ENCODE data around the gene ZIK1. TPM values are rescaled to one million over a fixed set of nuclear protein-coding genes. Genes with fewer than 3 reads are reported as not detected.
A peak's percentile ranks its signal among the peaks of the same experiment; 100 is the strongest.

The ZIK1 gene
- polyA plus RNA-seq (3.5 to 4.5 TPM (median 3.9 TPM) in 3 replicates), polyA minus RNA-seq (5.1 to 5.2 TPM (median 5.1 TPM) in 3 replicates)
- 0.41 TPM for polyA plus RNA-seq (2011; ENCODE audit: low read depth)
- 2.0 and 3.0 TPM in 2 replicates for polyA plus RNA-seq (2011; cell fraction: cytosol; rRNA removed)
- 3.3 and 4.8 TPM in 2 replicates for polyA plus RNA-seq (2011; cell fraction: nucleus; rRNA removed)
- 1.9 and 4.3 TPM in 2 replicates for polyA plus RNA-seq (2012; ENCODE audit: low replicate concordance)
- 4.2 TPM for polyA minus RNA-seq (2011; cell fraction: cytosol; rRNA and poly(A)+ RNA removed)
- 8.4 and 8.7 TPM in 2 replicates for polyA minus RNA-seq (2011; cell fraction: nucleus; rRNA and poly(A)+ RNA removed)

DNA sequence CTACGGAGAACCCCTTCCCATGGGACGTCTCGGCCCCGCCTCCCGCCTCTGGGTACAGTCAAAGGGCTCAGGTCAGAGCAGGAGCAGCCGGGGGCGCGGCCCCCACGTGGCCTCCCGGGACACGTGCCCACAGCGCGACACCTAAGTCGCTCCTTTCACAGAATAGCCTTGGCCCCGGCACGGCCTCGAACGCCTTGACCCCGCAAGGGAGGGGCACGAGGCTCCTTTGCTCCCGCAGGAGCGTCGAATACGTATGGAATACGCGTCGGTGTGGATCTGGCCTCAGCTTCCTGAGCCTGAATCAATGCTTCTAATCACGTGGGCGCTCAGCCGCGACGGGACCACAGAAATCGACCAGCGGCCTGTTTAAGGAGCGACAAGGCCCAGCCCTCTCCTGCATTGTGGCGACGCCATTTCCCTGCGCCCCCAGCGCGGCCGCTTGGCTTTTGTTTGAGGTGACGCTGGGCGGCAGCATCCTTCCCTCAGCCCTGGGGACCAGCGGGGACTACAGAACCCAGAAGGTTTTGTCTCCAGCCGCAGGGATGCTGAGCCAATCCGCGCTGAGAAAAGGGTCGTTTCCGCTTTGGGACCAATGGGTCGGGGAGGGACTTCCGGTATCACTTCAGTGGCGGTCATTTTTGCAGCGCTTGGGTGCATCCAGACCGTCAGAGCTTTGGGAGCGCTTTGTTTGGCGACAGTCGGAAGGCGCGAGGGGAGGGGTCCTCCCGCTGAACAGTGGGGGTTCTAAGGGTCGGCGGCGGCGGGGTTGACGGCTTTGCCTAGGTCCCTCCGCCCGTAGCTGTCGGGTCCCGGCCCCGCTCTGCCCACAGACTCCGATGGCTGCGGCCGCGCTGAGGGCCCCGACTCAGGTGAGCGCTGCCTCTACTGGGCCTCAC is at the start of gene ZIK1:
Gene ZIK1 (plus strand): TSS at position 625 of the 896 bp plus-strand sequence. CDS start 212 bp downstream, at position 837.
- Histone ChIP-seq H3K9ac (ENCODE audit: control insufficient read depth, extremely low read depth, insufficient read depth, low read length) (peak within 1 kb of the TSS; percentile 47), H3K4me3 (ENCODE audit: control insufficient read depth in 2 of 3, extremely low read depth in 1 of 3, insufficient read depth in 2 of 3, low read depth in 1 of 3, low read length in 3 of 3) (peak within 1 kb of the TSS; percentile 61 to 81 (median 73)), H3K36me3 (ENCODE audit: control insufficient read depth in 2 of 2, extremely low read depth in 1 of 2, insufficient read depth in 2 of 2, low read length in 2 of 2) (no peaks in the 10 kb centered on the region), H3K27me3 (ENCODE audit: control insufficient read depth, extremely low read depth, insufficient read depth, low read length) (no peaks in the 10 kb centered on the region), H3K79me2 (ENCODE audit: control insufficient read depth, insufficient read depth, low read length) (peaks cover 2% of the 10 kb centered on the region), H4K20me1 (ENCODE audit: control insufficient read depth, extremely low read depth, insufficient read depth, low read length) (no peaks in the 10 kb centered on the region), H2AFZ (ENCODE audit: control insufficient read depth, low read length) (peak within 1 kb of the TSS; percentile 93), H3K4me1 (ENCODE audit: control insufficient read depth, extremely low read depth, insufficient read depth, low read length) (peaks cover 20% of the 10 kb centered on the region), H3K4me2 (ENCODE audit: control insufficient read depth, extremely low read depth, insufficient read depth, low read depth, low read length) (peak within 1 kb of the TSS; percentile 85), H3K27ac (ENCODE audit: control insufficient read depth, insufficient read depth, low read length) (peak within 1 kb of the TSS; percentile 31), H3K9me1 (ENCODE audit: control insufficient read depth, extremely low read depth, insufficient read depth, low read length) (no peaks in the 10 kb centered on the region), H3K9me3 (ENCODE audit: control insufficient read depth, low read depth, low read length) (peaks cover 12% of the 10 kb centered on the region)
- dilution Hi-C loops (cut with MboI; ENCODE audit: extremely low pct_ligation_motif_present, low sequenced_read_pairs), result no loop called here
- no peak for TF ChIP-seq EZH2 (IDR thresholded peaks at IDR 0.05; ENCODE audit: low read length)
- TF ChIP-seq, protein P1, sequence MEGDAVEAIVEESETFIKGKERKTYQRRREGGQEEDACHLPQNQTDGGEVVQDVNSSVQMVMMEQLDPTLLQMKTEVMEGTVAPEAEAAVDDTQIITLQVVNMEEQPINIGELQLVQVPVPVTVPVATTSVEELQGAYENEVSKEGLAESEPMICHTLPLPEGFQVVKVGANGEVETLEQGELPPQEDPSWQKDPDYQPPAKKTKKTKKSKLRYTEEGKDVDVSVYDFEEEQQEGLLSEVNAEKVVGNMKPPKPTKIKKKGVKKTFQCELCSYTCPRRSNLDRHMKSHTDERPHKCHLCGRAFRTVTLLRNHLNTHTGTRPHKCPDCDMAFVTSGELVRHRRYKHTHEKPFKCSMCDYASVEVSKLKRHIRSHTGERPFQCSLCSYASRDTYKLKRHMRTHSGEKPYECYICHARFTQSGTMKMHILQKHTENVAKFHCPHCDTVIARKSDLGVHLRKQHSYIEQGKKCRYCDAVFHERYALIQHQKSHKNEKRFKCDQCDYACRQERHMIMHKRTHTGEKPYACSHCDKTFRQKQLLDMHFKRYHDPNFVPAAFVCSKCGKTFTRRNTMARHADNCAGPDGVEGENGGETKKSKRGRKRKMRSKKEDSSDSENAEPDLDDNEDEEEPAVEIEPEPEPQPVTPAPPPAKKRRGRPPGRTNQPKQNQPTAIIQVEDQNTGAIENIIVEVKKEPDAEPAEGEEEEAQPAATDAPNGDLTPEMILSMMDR (optimal IDR thresholded peaks at IDR 0.05 in 1 of 3, IDR thresholded peaks at IDR 0.05 in 1 of 3, conservative IDR thresholded peaks at IDR 0.05 in 1 of 3; ENCODE audit: extremely low read depth in 1 of 3, insufficient read depth in 2 of 3, low read length in 3 of 3), result peak in 1 of 3 experiments; percentile 11
- DNase-seq (ENCODE audit: low read depth, low spot score) (no peak), FAIRE-seq (peak; percentile 43)

DNA sequence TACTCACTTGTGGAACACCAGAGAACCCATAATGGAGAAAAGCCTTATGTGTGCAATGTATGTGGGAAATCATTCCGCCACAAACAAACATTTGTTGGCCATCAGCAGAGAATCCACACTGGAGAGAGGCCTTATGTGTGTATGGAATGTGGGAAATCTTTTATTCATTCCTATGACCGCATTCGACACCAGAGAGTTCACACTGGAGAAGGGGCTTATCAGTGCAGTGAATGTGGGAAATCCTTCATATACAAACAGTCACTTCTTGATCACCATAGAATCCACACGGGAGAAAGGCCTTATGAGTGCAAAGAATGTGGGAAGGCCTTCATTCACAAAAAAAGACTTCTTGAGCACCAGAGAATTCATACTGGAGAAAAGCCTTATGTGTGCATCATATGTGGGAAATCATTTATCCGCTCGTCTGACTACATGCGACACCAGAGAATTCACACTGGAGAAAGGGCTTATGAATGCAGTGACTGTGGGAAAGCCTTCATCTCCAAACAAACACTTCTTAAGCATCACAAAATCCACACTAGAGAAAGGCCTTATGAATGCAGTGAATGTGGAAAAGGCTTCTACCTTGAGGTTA is 45.9 kb upstream of the ZIK1 start:
- dilution Hi-C loops (cut with MboI; ENCODE audit: extremely low pct_ligation_motif_present, low sequenced_read_pairs), result no loop called here

More for the DNA sequence above, 45.9 kb upstream of the ZIK1 start:
- Histone ChIP-seq H3K27me3 (ENCODE audit: control insufficient read depth, extremely low read depth, insufficient read depth, low read length) (no peaks in the 10 kb centered on the region), H3K36me3 (ENCODE audit: control insufficient read depth in 2 of 2, extremely low read depth in 1 of 2, insufficient read depth in 2 of 2, low read length in 2 of 2) (peaks cover 31 to 33% of the 10 kb centered on the region in 2 experiments), H3K4me3 (ENCODE audit: control insufficient read depth in 2 of 3, extremely low read depth in 1 of 3, insufficient read depth in 2 of 3, low read depth in 1 of 3, low read length in 3 of 3) (no peak overlapping the region), H3K79me2 (ENCODE audit: control insufficient read depth, insufficient read depth, low read length) (peaks cover 5% of the 10 kb centered on the region), H3K9me1 (ENCODE audit: control insufficient read depth, extremely low read depth, insufficient read depth, low read length) (no peaks in the 10 kb centered on the region), H3K4me2 (ENCODE audit: control insufficient read depth, extremely low read depth, insufficient read depth, low read depth, low read length) (no peak overlapping the region), H3K4me1 (ENCODE audit: control insufficient read depth, extremely low read depth, insufficient read depth, low read length) (no peaks in the 10 kb centered on the region), H4K20me1 (ENCODE audit: control insufficient read depth, extremely low read depth, insufficient read depth, low read length) (no peaks in the 10 kb centered on the region), H3K27ac (ENCODE audit: control insufficient read depth, insufficient read depth, low read length) (no peak overlapping the region), H3K9me3 (ENCODE audit: control insufficient read depth, low read depth, low read length) (peaks cover 45% of the 10 kb centered on the region), H2AFZ (ENCODE audit: control insufficient read depth, low read length) (no peak overlapping the region), H3K9ac (ENCODE audit: control insufficient read depth, extremely low read depth, insufficient read depth, low read length) (no peak overlapping the region)
- no peak for FAIRE-seq
- TF ChIP-seq, protein P1 (optimal IDR thresholded peaks at IDR 0.05 in 1 of 3, IDR thresholded peaks at IDR 0.05 in 1 of 3, conservative IDR thresholded peaks at IDR 0.05 in 1 of 3; ENCODE audit: extremely low read depth in 1 of 3, insufficient read depth in 2 of 3, low read length in 3 of 3), result no peak
- TF ChIP-seq EZH2 (IDR thresholded peaks at IDR 0.05; ENCODE audit: low read length), result no peak
- no peak for DNase-seq (ENCODE audit: low read depth, low spot score)

Measured in keratinocyte (primary cell).